NB4 (cell line): ENCODE measurements around the gene PDE11A.

Source experiments
- CTCF ChIP-seq: IDR thresholded peaks from one replicate; pipeline ENCODE4 v1.5.1; 2012; ENCODE audit warnings: low read depth, low read length
- MYC ChIP-seq: IDR thresholded peaks from 2 replicates; pipeline ENCODE4 v1.6.1; 2011; ENCODE audit warnings: low read depth, low read length

GRCh38 chr2:177727577-177728398 is 344.8 kb downstream of the PDE11A start:
- TF ChIP-seq CTCF (no peak), MYC (no peak)
